Amniotic epithelial cell (primary cell): Measurements from ENCODE around the gene IFIH1.
A peak's percentile ranks its signal among the peaks of the same experiment; 100 is the strongest.

Experiments used
- DNase-seq: peaks from one replicate; pipeline ENCODE4 v3.0.0-alpha.2; 2010; ENCODE audit warnings: low read depth

The IFIH1 gene

DNA sequence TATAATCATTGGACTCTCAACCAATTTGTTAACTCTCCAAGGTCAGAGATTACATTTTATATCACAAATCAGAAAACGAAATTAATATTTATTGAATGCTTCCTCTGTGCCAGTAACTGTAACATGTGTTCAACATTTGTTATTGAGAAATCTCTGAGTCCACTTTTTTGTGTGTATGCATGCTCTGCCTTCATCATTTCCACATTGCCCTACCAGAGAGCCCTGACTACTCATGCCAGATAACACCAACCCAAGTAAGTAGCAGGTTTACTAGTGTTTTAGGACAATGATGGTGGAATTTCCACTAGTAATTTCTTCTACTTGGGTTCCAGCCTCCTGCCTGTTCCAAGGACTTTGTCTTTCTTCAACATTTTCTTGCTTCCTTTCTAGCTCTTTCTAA, 61.1 kb downstream of the IFIH1 start:
- DNase-seq = peak; percentile 49

- no peak for DNase-seq
These were observed 61.9 kb downstream of the IFIH1 start for GRCh38 chr2:162256591-162256991.

GRCh38 chr2:162254236-162254871, 64.1 kb downstream of the IFIH1 start:
- no peak for DNase-seq

GRCh38 chr2:162253435-162253834, 65.0 kb downstream of the IFIH1 start:
- DNase-seq = no peak

- peak; percentile 73 for DNase-seq
These were observed 66.3 kb downstream of the IFIH1 start for GRCh38 chr2:162252153-162252552.

DNA sequence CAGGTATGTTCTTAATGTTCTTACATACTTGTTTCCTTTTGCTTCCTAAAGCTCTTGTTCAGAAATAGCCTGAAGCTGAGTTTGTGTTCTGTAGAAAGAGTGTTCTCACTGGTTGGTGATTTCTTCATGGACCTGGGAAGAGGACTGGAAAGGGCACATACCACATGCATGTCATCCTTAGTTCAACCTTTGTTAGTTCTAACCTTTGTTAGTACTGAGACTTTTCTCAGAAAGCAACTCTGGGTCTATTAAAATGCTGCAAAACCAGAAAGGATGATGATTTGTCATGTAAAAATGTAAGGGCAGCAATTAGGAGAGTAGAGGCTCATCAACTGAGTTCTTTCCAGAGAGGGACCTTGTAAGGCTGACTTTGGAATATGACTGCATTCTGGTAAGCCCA, 72.7 kb downstream of the IFIH1 start:
- peak; percentile 87 for DNase-seq

DNA sequence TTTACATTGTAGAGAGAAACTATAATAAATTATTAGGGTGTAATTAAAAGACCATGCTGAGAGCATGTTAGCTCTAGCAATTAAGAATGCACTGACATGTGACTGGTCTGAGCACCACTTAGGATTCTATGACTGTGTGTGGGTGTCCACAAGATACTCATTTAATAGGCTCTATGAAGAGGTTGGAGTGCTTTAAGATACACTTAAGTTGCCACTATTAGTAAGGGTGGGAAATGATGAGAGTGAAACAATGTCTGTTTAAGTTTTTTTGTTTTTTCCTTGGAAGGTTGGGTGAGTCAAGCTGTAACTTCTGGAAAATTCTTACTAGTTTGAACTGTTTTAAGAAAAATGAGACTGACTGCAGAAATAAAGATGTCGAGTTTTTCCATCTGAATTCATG, 73.4 kb downstream of the IFIH1 start:
- DNase-seq = no peak

- peak; percentile 97 for DNase-seq
These were observed 73.9 kb downstream of the IFIH1 start for GRCh38 chr2:162244541-162245031.

DNA sequence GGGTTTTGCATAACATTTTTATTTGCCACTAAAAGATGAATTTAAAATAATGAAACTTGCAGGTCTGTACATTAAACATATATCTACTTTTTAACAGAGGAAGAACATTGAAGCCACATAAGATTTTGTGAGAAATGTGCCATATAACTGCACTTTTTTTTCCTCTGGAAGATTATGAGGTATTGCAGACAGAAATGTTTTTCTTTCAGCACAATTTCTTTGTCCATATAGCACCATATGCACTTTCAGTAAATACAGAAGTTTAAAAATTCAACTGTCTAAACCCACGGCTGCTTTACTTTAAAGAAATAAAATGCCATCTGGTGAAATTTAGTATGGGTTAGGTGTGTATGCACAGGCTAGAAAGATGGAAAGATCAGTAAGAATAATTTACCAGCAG, 74.8 kb downstream of the IFIH1 start:
- DNase-seq = no peak

- DNase-seq = peak; percentile 92
These were observed 75.2 kb downstream of the IFIH1 start, which contains the start of gene FAP for GRCh38 chr2:162243294-162243693. Gene FAP (minus strand): TSS chr2:162243445. CDS start chr2:162243327, 118 bp downstream.

GRCh38 chr2:162242586-162243280, 75.8 kb downstream of the IFIH1 start:
- peak; percentile 99 for DNase-seq

- peak; percentile 54 for DNase-seq
These were observed 76.9 kb downstream of the IFIH1 start for GRCh38 chr2:162241571-162241970.

DNA sequence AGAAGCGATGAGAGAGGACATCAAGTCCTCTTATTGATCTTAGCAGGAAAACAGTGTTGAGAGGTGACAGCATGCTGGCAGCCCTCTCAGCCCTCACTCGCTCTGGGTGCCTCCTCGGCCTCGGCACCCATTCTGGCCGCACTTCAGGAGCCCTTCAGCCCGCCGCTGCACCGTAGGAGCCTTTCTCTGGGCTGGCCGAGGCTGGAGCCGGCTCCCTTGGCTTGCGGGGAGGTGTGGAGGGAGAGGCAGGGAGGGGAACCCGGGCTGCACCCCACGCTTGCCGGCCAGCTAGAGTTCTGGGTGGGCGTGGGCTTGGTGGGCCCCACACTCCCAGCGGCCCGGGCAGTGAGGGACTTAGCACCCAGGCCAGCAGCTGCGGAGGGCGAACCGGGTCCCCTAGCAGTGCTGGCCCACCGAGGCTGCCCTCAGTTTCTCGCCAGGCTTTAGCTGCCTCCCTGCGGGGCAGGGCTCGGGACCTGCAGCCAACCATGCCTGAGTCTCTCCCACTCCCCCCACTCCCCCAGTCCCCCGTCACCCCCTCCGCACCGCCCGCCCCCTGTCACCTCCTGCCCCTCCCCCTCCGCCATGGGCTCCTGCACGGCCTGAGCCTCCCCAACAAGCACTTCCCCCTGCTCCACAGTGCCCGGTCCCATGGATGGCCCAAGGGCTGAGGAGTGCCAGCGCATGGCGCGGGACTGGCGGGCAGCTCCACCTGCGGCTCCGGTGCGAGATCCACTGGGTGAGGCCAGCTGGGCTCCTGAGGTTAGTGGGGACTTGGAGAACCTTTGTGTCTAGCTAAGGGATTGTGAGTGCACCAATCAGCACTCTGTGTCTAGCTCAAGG, 83.6 kb downstream of the IFIH1 start:
- no peak for DNase-seq

GRCh38 chr2:162233197-162233596, 85.3 kb downstream of the IFIH1 start:
- peak; percentile 95 for DNase-seq

DNA sequence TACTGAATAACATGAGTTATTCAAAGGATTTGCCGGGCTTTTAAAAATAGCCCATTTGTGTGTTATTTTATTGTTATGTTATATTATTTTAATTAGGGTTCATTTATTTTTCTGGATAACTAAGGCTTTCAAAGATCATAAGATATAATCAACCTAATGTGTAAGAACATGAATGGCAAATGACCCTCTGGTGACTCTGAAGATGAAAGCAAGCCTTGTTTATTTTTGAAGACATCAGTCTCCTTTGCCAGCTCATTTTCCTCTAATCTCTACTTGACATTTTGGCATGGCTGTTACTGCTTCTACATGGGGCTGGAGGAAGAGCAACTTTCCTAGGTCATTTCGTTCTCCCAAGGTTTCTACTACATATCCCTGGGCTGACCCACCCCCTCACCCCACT, 85.8 kb downstream of the IFIH1 start:
- peak; percentile 50 for DNase-seq

DNA sequence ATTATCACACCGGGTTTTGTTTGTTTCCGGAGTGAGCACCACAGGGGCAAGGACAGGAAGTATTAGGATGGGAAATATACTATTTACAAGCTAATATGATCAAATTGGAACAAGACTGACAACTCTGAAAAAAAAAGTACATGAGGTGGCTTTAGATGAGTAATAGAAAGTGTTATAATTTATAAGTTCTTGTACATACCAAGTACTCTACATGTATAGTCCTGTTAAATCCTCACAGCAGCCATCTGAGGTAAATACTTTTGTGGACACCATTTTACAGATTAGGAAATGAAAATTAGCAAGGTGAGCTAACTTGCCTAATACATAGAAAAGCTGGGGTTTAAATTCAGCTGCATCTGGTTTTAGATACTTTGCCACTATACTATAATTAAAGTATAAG, 86.5 kb downstream of the IFIH1 start:
- DNase-seq = no peak

- no peak for DNase-seq
These were observed 87.7 kb downstream of the IFIH1 start for GRCh38 chr2:162230761-162231160.

- peak; percentile 29 for DNase-seq
These were observed 91.6 kb downstream of the IFIH1 start for GRCh38 chr2:162226836-162227235.

- peak; percentile 77 for DNase-seq
These were observed 97.4 kb downstream of the IFIH1 start for GRCh38 chr2:162221064-162221463.

- no peak for DNase-seq
These were observed 98.1 kb downstream of the IFIH1 start for GRCh38 chr2:162220368-162220767.

DNA sequence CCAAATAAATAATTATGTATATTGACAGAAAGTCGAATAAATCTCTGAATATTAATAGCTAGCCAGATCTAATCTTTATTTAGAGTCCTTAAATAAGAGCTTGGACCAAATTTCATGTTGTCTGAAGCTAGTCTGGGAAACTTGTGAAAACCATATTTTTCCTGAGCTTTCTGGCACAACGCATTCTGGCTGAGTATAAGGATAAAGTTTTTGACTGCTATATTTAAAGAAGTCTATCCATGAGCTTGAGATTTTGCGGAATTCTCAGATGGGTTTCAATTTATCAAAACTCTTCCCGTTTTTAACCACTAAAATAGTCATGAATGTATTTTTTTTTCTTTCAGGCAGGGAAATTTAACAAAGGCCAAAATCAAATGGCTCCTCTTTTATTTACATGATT, 99.1 kb downstream of the IFIH1 start:
- DNase-seq = no peak

DNA sequence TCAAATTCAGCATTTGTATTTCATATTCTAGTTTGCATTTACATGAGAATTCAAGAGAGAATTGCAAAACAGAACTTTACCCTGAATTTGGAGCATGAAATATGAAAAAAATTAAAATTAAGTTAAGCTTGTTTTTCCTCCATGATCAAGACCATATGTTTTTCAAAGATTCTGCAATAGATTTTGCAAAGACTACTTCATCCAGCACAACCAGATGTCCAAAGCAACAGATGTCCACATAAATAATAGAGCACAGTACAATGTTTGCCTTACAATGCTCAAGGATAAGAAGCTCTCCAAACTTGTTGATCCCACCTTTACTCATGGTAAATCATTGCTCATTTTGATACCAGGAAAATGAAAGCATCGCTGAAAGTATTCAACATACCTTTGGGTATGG, 100.9 kb downstream of the IFIH1 start:
- no peak for DNase-seq
